Lower leg skin (tissue), 3 donors: Measurements from ENCODE around the gene HAUS7.

ENCODE experiments used
- CTCF ChIP-seq, 3 donors: fragments of 450-650 bp; IDR thresholded peaks; one replicate each; pipeline ENCODE4 v1.5.1; 2016; ENCODE audit warnings: antibody characterized with exemption in 3 of 3, mild to moderate bottlenecking in 3 of 3, moderate library complexity in 2 of 3
- POLR2A ChIP-seq, 2 donors: fragments of 450-650 bp; IDR thresholded peaks; one replicate each; pipeline ENCODE4 v1.6.1; 2016 to 2017; ENCODE audit warnings: antibody characterized with exemption in 2 of 2, mild to moderate bottlenecking in 1 of 2, moderate library complexity in 1 of 2

GRCh38 chrX:153455571-153455970 lies 14.8 kb downstream of the HAUS7 start:
- TF ChIP-seq CTCF (IDR thresholded peaks at IDR 0.05) (no peak), POLR2A (IDR thresholded peaks at IDR 0.05) (no peak)
